ENCODE data around the gene RARS1.

DNA sequence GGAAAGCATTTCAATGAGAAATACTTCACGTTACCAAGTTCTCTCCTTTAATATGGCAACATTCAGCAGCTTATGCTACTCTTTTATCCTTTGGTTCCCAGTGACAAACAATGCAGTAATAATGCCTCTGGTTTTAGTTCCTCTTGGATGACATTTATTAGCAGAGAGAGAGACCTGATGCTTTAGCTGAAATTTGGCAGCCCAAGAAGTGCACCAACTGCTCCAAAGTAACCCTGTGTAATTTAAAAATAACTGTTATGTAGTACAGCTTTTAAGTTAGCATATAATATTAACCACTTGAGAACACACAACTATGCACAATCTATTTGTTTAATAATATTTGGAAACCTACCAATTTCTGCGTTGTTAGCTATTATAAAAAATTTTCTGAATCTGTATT is 71.1 kb downstream of the RARS1 start:
- no peak for TF ChIP-seq POLR2A (IDR thresholded peaks at IDR 0.05)
- TF ChIP-seq, protein P1, sequence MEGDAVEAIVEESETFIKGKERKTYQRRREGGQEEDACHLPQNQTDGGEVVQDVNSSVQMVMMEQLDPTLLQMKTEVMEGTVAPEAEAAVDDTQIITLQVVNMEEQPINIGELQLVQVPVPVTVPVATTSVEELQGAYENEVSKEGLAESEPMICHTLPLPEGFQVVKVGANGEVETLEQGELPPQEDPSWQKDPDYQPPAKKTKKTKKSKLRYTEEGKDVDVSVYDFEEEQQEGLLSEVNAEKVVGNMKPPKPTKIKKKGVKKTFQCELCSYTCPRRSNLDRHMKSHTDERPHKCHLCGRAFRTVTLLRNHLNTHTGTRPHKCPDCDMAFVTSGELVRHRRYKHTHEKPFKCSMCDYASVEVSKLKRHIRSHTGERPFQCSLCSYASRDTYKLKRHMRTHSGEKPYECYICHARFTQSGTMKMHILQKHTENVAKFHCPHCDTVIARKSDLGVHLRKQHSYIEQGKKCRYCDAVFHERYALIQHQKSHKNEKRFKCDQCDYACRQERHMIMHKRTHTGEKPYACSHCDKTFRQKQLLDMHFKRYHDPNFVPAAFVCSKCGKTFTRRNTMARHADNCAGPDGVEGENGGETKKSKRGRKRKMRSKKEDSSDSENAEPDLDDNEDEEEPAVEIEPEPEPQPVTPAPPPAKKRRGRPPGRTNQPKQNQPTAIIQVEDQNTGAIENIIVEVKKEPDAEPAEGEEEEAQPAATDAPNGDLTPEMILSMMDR (IDR thresholded peaks at IDR 0.05): no peak
